ENCODE data around the gene HSPD1. TPM values are rescaled to one million over a fixed set of nuclear protein-coding genes. Genes with fewer than 3 reads are reported as not detected.
A peak's percentile ranks its signal among the peaks of the same experiment; 100 is the strongest.

Gene HSPD1
- total and polyA plus RNA-seq, 10 of the 15 experiments (the other 5 are each of a cell fraction or from before 2014, with no cell fraction given): 345 to 1,169 (median 695) TPM

GRCh38 chr2:197499594-197500502 is at the start of gene HSPD1, which contains the start of gene HSPE1 (continued):
- TF ChIP-seq E2F4 (IDR thresholded peaks at IDR 0.05; ENCODE audit: low read depth, low read length) (peak; percentile 36; the same call in 1 of the 2 replicates), BHLHE40 (IDR thresholded peaks at IDR 0.05; ENCODE audit: borderline replicate concordance in 1 of 2, low read depth in 2 of 2, low read length in 1 of 2) (peak; percentile 76 to 91), FOS (IDR thresholded peaks at IDR 0.05; ENCODE audit: borderline replicate concordance, extremely low read depth, insufficient read length) (peak; percentile 85), POU2F2 (IDR thresholded peaks at IDR 0.05; ENCODE audit: borderline replicate concordance, low read depth, low read length) (peak; percentile 87), MEF2A (IDR thresholded peaks at IDR 0.05; ENCODE audit: insufficient read depth, low read depth, low read length) (peak; percentile 49; the same call in 1 of the 2 replicates), SIX5 (IDR thresholded peaks at IDR 0.05; ENCODE audit: low read depth, low read length, severe bottlenecking) (peak; percentile 41), ATF3 (IDR thresholded peaks at IDR 0.05; ENCODE audit: borderline replicate concordance, extremely low read depth, low read depth, low read length) (peak; percentile 97), ZBED1 (IDR thresholded peaks at IDR 0.05; ENCODE audit: borderline replicate concordance) (peak; percentile 82; the same call in 1 of the 2 replicates), RFX5 (IDR thresholded peaks at IDR 0.05; ENCODE audit: low read depth, low read length) (peak; percentile 8; the same call in 1 of the 2 replicates), CEBPZ (IDR thresholded peaks at IDR 0.05; ENCODE audit: low read depth, low read length) (0 out of 2 replicates have a peak, but pooled peaks have one; percentile 25), SPI1 (IDR thresholded peaks at IDR 0.05; ENCODE audit: borderline replicate concordance, insufficient read depth, low read depth, low read length) (peak; percentile 68), CEBPB (IDR thresholded peaks at IDR 0.05; ENCODE audit: borderline replicate concordance in 1 of 2, low read depth in 2 of 2, low read length in 2 of 2) (no peak), CHD2 (IDR thresholded peaks at IDR 0.05; ENCODE audit: borderline replicate concordance, low read depth, low read length) (peak; percentile 85), RCOR1 (conservative IDR thresholded peaks at IDR 0.05; ENCODE audit: low read depth, low read length) (no peak), POLR2AphosphoS2 (IDR thresholded peaks at IDR 0.05; ENCODE audit: low read depth, low read length) (peak; percentile 90; the same call in 1 of the 2 replicates), HDGF (IDR thresholded peaks at IDR 0.05) (0 out of 2 replicates have a peak, but pooled peaks have one; percentile 9), NR2C1 (IDR thresholded peaks at IDR 0.05) (peak; percentile 96), STAT1 (conservative IDR thresholded peaks at IDR 0.05) (0 out of 2 replicates have a peak, but pooled peaks have one; percentile 27), ETV6 (conservative IDR thresholded peaks at IDR 0.05 in 1 of 2, IDR thresholded peaks at IDR 0.05 in 1 of 2; ENCODE audit: borderline replicate concordance in 1 of 2, low read depth in 1 of 2) (0 out of 4 replicates have a peak, but pooled peaks of 1 of the 2 experiments have one; percentile 28), NFYB (IDR thresholded peaks at IDR 0.05; ENCODE audit: insufficient read depth, low read depth, low read length) (peak; percentile 34; the same call in 1 of the 2 replicates), CBX3 (IDR thresholded peaks at IDR 0.05; ENCODE audit: borderline replicate concordance, low read depth) (no peak), TCF7 (IDR thresholded peaks at IDR 0.05; ENCODE audit: borderline replicate concordance) (0 out of 2 replicates have a peak, but pooled peaks have one; percentile 5), KAT2A (conservative IDR thresholded peaks at IDR 0.05; ENCODE audit: control insufficient read depth, low read depth, low read length) (no peak)
